ENCODE measurements around the gene RIC1. TPM values are rescaled to one million over a fixed set of nuclear protein-coding genes. Genes with fewer than 3 reads are reported as not detected.
A peak's percentile ranks its signal among the peaks of the same experiment; 100 is the strongest.

The RIC1 gene
- total RNA-seq, 1 donor from 2014 or later: 40.7 TPM

- Mint-ChIP-seq H3K4me1 (ENCODE audit: low read depth) (peaks cover 5% of the 10 kb centered on the region), H3K9me3 (ENCODE audit: low read depth) (no peaks in the 10 kb centered on the region), H3K4me3 (ENCODE audit: unreplicated experiment) (no peak overlapping the region), H3K36me3 (ENCODE audit: low read depth) (peaks cover 1% of the 10 kb centered on the region), H3K27ac (ENCODE audit: unreplicated experiment) (no peak overlapping the region), H3K27me3 (ENCODE audit: low read depth) (no peaks in the 10 kb centered on the region)
- DNase-seq (ENCODE audit: low spot score): no peak
- TF ChIP-seq CTCF (IDR thresholded peaks at IDR 0.05): no peak
Observed at GRCh38 chr9:5596173-5596572, 32.7 kb upstream of the RIC1 start.

GRCh38 chr9:5608298-5609225, 20.3 kb upstream of the RIC1 start:
- no peak overlapping the region for H3K27ac Mint-ChIP-seq (ENCODE audit: unreplicated experiment)
- no peak overlapping the region for H3K4me3 Mint-ChIP-seq (ENCODE audit: unreplicated experiment)
- no peak for TF ChIP-seq CTCF (IDR thresholded peaks at IDR 0.05)
- peaks cover 2% of the 10 kb centered on the region for H3K36me3 Mint-ChIP-seq (ENCODE audit: low read depth)
- H3K27me3 Mint-ChIP-seq (ENCODE audit: low read depth): no peaks in the 10 kb centered on the region
- no peak for DNase-seq (ENCODE audit: low spot score)
- peaks cover 39% of the 10 kb centered on the region for H3K4me1 Mint-ChIP-seq (ENCODE audit: low read depth)
- no peaks in the 10 kb centered on the region for H3K9me3 Mint-ChIP-seq (ENCODE audit: low read depth)

- H3K4me1 Mint-ChIP-seq (ENCODE audit: low read depth): peaks cover 39% of the 10 kb centered on the region
- no peak for DNase-seq (ENCODE audit: low spot score)
- H3K27me3 Mint-ChIP-seq (ENCODE audit: low read depth): no peaks in the 10 kb centered on the region
- peaks cover 2% of the 10 kb centered on the region for H3K36me3 Mint-ChIP-seq (ENCODE audit: low read depth)
- no peak for TF ChIP-seq CTCF (IDR thresholded peaks at IDR 0.05)
- H3K4me3 Mint-ChIP-seq (ENCODE audit: unreplicated experiment): no peak overlapping the region
- H3K9me3 Mint-ChIP-seq (ENCODE audit: low read depth): no peaks in the 10 kb centered on the region
- no peak overlapping the region for H3K27ac Mint-ChIP-seq (ENCODE audit: unreplicated experiment)
Observed at GRCh38 chr9:5609226-5609596, 19.7 kb upstream of the RIC1 start.

GRCh38 chr9:5610491-5610890, 18.4 kb upstream of the RIC1 start:
- H3K9me3 Mint-ChIP-seq (ENCODE audit: low read depth): no peaks in the 10 kb centered on the region
- H3K4me3 Mint-ChIP-seq (ENCODE audit: unreplicated experiment): no peak overlapping the region
- H3K27me3 Mint-ChIP-seq (ENCODE audit: low read depth): no peaks in the 10 kb centered on the region
- H3K4me1 Mint-ChIP-seq (ENCODE audit: low read depth): peaks cover 39% of the 10 kb centered on the region
- H3K36me3 Mint-ChIP-seq (ENCODE audit: low read depth): peaks cover 2% of the 10 kb centered on the region
- H3K27ac Mint-ChIP-seq (ENCODE audit: unreplicated experiment): peak overlapping the region; percentile 49
- no peak for TF ChIP-seq CTCF (IDR thresholded peaks at IDR 0.05)
- no peak for DNase-seq (ENCODE audit: low spot score)

GRCh38 chr9:5611321-5612184, 17.4 kb upstream of the RIC1 start:
- no peaks in the 10 kb centered on the region for H3K9me3 Mint-ChIP-seq (ENCODE audit: low read depth)
- no peak overlapping the region for H3K4me3 Mint-ChIP-seq (ENCODE audit: unreplicated experiment)
- peaks cover 2% of the 10 kb centered on the region for H3K36me3 Mint-ChIP-seq (ENCODE audit: low read depth)
- H3K4me1 Mint-ChIP-seq (ENCODE audit: low read depth): peaks cover 39% of the 10 kb centered on the region
- DNase-seq (ENCODE audit: low spot score): no peak
- no peaks in the 10 kb centered on the region for H3K27me3 Mint-ChIP-seq (ENCODE audit: low read depth)
- TF ChIP-seq CTCF (IDR thresholded peaks at IDR 0.05): no peak
- peak overlapping the region; percentile 73 for H3K27ac Mint-ChIP-seq (ENCODE audit: unreplicated experiment)

Data from chondrocyte (in vitro differentiated cells).